H9 (cell line): ENCODE measurements around the gene CDH4. TPM values are rescaled to one million over a fixed set of nuclear protein-coding genes. Genes with fewer than 3 reads are reported as not detected.

ENCODE experiments used
- DNase-seq: peaks from one replicate; pipeline ENCODE4 v3.0.0-alpha.2; 2017
- H2AFZ ChIP-seq: one replicate; pipeline ENCODE4 v1.6.1; 2013; ENCODE audit warnings: mild to moderate bottlenecking, low read length, control low read depth, moderate library complexity
- H2AK5ac ChIP-seq: 2 replicates; pipeline ENCODE4 v1.6.1; 2013; ENCODE audit warnings: low read length, control low read depth, mixed read lengths; ENCODE audit not compliant: insufficient read length
- H2BK120ac ChIP-seq: one replicate; pipeline ENCODE4 v1.6.1; 2013; ENCODE audit warnings: low read depth, mild to moderate bottlenecking, low read length, control low read depth, inconsistent platforms; ENCODE audit not compliant: poor library complexity, severe bottlenecking
- H2BK12ac ChIP-seq: 2 replicates; pipeline ENCODE4 v1.6.1; 2013; ENCODE audit warnings: low read length, control low read depth, mixed read lengths, low read depth; ENCODE audit not compliant: insufficient read length
- H2BK15ac ChIP-seq: 2 replicates; pipeline ENCODE4 v1.6.1; 2013; ENCODE audit warnings: low read depth, low read length, control low read depth
- H2BK20ac ChIP-seq: one replicate; pipeline ENCODE4 v1.6.1; 2013; ENCODE audit warnings: low read depth, mild to moderate bottlenecking, low read length, control low read depth, inconsistent platforms; ENCODE audit not compliant: poor library complexity, severe bottlenecking
- H2BK5ac ChIP-seq: 2 replicates; pipeline ENCODE4 v1.6.1; 2013; ENCODE audit warnings: low read length, control low read depth, mixed read lengths; ENCODE audit not compliant: insufficient read length
- H3K14ac ChIP-seq: 2 replicates; pipeline ENCODE4 v1.6.1; 2013; ENCODE audit warnings: low read length, control low read depth; ENCODE audit not compliant: insufficient read depth
- H3K18ac ChIP-seq: 2 replicates; pipeline ENCODE4 v1.6.1; 2013; ENCODE audit warnings: low read depth, mild to moderate bottlenecking, mixed read lengths, low read length, control low read depth; ENCODE audit not compliant: insufficient read length
- H3K23ac ChIP-seq: 2 replicates; pipeline ENCODE4 v1.6.1; 2013; ENCODE audit warnings: low read length, control low read depth, mixed read lengths, low read depth; ENCODE audit not compliant: insufficient read length
- H3K23me2 ChIP-seq: 2 replicates; pipeline ENCODE4 v1.6.1; 2013; ENCODE audit warnings: low read depth, mild to moderate bottlenecking, mixed read lengths, low read length, control low read depth; ENCODE audit not compliant: insufficient read length, poor library complexity, severe bottlenecking
- H3K27ac ChIP-seq: 2 replicates; pipeline ENCODE4 v1.5.1; 2013; ENCODE audit warnings: low read length, control low read depth, mixed read lengths, low read depth; ENCODE audit not compliant: insufficient read length
- H3K27me3 ChIP-seq: 2 replicates; pipeline ENCODE4 v1.6.1; 2013; ENCODE audit warnings: low read length, control low read depth, inconsistent platforms; ENCODE audit not compliant: insufficient read depth
- H3K4ac ChIP-seq: 2 replicates; pipeline ENCODE4 v1.6.1; 2013; ENCODE audit warnings: low read depth, mild to moderate bottlenecking, control low read depth, inconsistent platforms, low read length, moderate library complexity
- H3K4me1 ChIP-seq: 2 replicates; pipeline ENCODE4 v1.6.1; 2013; ENCODE audit warnings: low read length, control low read depth, inconsistent platforms; ENCODE audit not compliant: insufficient read depth
- H3K4me2 ChIP-seq: 2 replicates; pipeline ENCODE4 v1.6.1; 2013; ENCODE audit warnings: low read length, control low read depth, mixed read lengths; ENCODE audit not compliant: insufficient read length, insufficient read depth
- H3K56ac ChIP-seq: 2 replicates; pipeline ENCODE4 v1.6.1; 2013; ENCODE audit warnings: low read depth, mild to moderate bottlenecking, mixed read lengths, low read length, control low read depth; ENCODE audit not compliant: insufficient read length
- H3K79me1 ChIP-seq: 2 replicates; pipeline ENCODE4 v1.6.1; 2013; ENCODE audit warnings: low read depth, mild to moderate bottlenecking, moderate library complexity, low read length, control low read depth, inconsistent platforms; ENCODE audit not compliant: insufficient read depth, poor library complexity, severe bottlenecking
- H3K79me2 ChIP-seq: 2 replicates; pipeline ENCODE4 v1.6.1; 2013; ENCODE audit warnings: low read length, control low read depth, inconsistent platforms; ENCODE audit not compliant: insufficient read depth
- H3K9ac ChIP-seq: 2 replicates; pipeline ENCODE4 v1.6.1; 2013; ENCODE audit warnings: low read length, control low read depth, mixed read lengths; ENCODE audit not compliant: insufficient read length; ENCODE audit errors: extremely low read depth
- H3K9me3 ChIP-seq: one replicate; pipeline ENCODE4 v1.6.1; 2013; ENCODE audit warnings: low read depth, low read length, inconsistent platforms; ENCODE audit not compliant: control insufficient read depth
- H3T11ph ChIP-seq: one replicate; pipeline ENCODE4 v1.6.1; 2013; ENCODE audit warnings: mild to moderate bottlenecking, low read length, control low read depth, inconsistent platforms
- H4K20me1 ChIP-seq: one replicate; pipeline ENCODE4 v1.6.1; 2013; ENCODE audit not compliant: control insufficient read depth, insufficient read length, insufficient read depth
- H4K5ac ChIP-seq: 2 replicates; pipeline ENCODE4 v1.6.1; 2013; ENCODE audit warnings: low read depth, mild to moderate bottlenecking, mixed read lengths, low read length, control low read depth; ENCODE audit not compliant: insufficient read length
- H4K8ac ChIP-seq: replicated peaks from 2 replicates; pipeline ENCODE4 v1.6.1; 2013; ENCODE audit warnings: low read length, control low read depth, mixed read lengths, low read depth; ENCODE audit not compliant: insufficient read length
- H4K91ac ChIP-seq: 2 replicates; pipeline ENCODE4 v1.6.1; 2013; ENCODE audit warnings: low read depth, mild to moderate bottlenecking, moderate library complexity, mixed read lengths, low read length, control low read depth; ENCODE audit not compliant: insufficient read length
- H3K27ac Mint-ChIP-seq, 3 experiments: 2 replicates in 2 of 3; 3 replicates in 1 of 3; pipeline ENCODE4 v1.8.0; 2020 to 2021; ENCODE audit warnings: mixed read lengths in 3 of 3, mild to moderate bottlenecking in 1 of 3, moderate library complexity in 1 of 3
- H3K27me3 Mint-ChIP-seq: 2 replicates; pipeline ENCODE4 v1.8.0; 2021; ENCODE audit warnings: low read depth, mild to moderate bottlenecking, moderate library complexity, mixed read lengths
- H3K36me3 Mint-ChIP-seq, 3 experiments: 2 replicates in 2 of 3; 3 replicates in 1 of 3; pipeline ENCODE4 v1.8.0; 2020 to 2021; ENCODE audit warnings: low read depth in 3 of 3, mixed read lengths in 3 of 3; ENCODE audit not compliant: insufficient read depth in 1 of 3
- H3K4me1 Mint-ChIP-seq, 2 experiments: 2 replicates each; pipeline ENCODE4 v1.8.0; 2020; ENCODE audit warnings: mixed read lengths in 2 of 2
- H3K4me3 Mint-ChIP-seq, 2 experiments: 2 replicates in 1 of 2; 3 replicates in 1 of 2; pipeline ENCODE4 v1.8.0; 2020 to 2021; ENCODE audit warnings: mild to moderate bottlenecking in 2 of 2, mixed read lengths in 2 of 2, moderate library complexity in 1 of 2
- H3K9me3 Mint-ChIP-seq, 2 experiments: 2 replicates in 1 of 2; 3 replicates in 1 of 2; pipeline ENCODE4 v1.8.0; 2020; ENCODE audit warnings: mild to moderate bottlenecking in 2 of 2, mixed read lengths in 2 of 2, moderate library complexity in 1 of 2
- WGBS: extraction: QIAGEN DNeasy Blood & Tissue Kit; methylation state at CpG from one replicate; pipeline ENCODE4 v1.1.7; 2013; ENCODE audit warnings: missing lambda C conversion rate, low lambda C conversion rate, mixed read lengths; ENCODE audit not compliant: insufficient read length; ENCODE audit errors: extremely low coverage; 5-methylcytosine and 5-hydroxymethylcytosine counted together
- total RNA-seq: library from RNA; stranded (reverse); gene quantifications from 2 replicates; pipeline ENCODE4 v1.2.1, GENCODE V29; 2021
- TF ChIP-seq, protein P1 (sequence below): fragments of 200-600 bp; sonication (generic); conservative IDR thresholded peaks from 3 replicates; pipeline ENCODE4 v1.8.0; 2021; ENCODE audit warnings: antibody characterized with exemption, mild to moderate bottlenecking

CDH4 gene
- total RNA-seq, 1 experiment from 2014 or later, result 3.0 TPM

DNA sequence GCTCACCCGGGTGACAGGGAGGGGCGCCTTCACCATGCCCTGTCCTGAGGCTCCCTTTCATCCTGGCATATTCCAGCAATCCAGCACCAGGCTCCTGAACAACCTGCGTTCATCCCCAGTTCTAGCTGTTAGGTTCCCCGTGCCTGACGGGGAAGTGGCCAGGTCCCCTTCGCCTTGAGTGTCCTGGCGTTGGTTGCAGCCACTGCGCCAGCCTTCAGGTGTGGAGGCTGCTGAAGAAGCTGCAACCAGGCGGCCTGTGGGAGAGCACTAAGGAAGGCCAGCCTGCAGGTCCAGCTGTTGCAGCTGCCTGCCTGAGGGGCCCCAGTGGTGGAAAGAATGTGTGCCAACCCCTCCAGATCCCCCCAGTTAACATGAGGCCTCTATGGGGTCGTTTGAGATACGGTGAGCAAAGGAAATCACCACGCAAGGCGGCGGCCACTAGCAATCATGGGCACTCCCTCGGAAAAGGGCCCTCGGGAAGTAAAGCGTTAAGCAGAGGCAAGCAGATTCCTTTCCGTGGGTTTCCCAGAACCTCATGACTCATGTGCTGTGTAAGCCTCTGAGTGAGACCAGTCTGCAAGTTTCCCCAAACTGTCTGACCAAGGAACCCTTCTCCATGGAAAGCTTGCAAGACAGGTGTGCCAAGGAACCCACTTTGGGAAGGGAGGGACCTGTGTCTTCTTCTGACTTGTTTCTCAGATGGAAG is 492.8 kb downstream of the CDH4 start:
- Mint-ChIP-seq H3K9me3 (peaks cover under 1 to 1% of the 10 kb centered on the region in 2 experiments; a peak in 3 of 5 replicates), H3K27me3 (peaks cover 27% of the 10 kb centered on the region), H3K27ac (no peak overlapping the region), H3K4me1 (no peaks in the 10 kb centered on the region), H3K4me3 (no peak overlapping the region), H3K36me3 (no peaks in the 10 kb centered on the region)
- Histone ChIP-seq H3T11ph (no peak overlapping the region), H4K5ac (no peak overlapping the region), H3K4me2 (no peak overlapping the region), H3K27me3 (no peaks in the 10 kb centered on the region; the same call in 1 of the 2 replicates), H2AFZ (no peak overlapping the region), H3K9ac (no peak overlapping the region), H3K79me2 (no peaks in the 10 kb centered on the region), H4K91ac (no peak overlapping the region), H3K23me2 (no peaks in the 10 kb centered on the region), H3K14ac (no peak overlapping the region), H2BK12ac (no peak overlapping the region), H2BK5ac (no peak overlapping the region), H3K79me1 (no peaks in the 10 kb centered on the region), H3K4me1 (no peaks in the 10 kb centered on the region), H3K27ac (no peak overlapping the region), H2AK5ac (no peak overlapping the region), H3K18ac (no peak overlapping the region), H2BK120ac (no peak overlapping the region), H3K56ac (no peak overlapping the region), H4K20me1 (no peaks in the 10 kb centered on the region), H2BK20ac (no peak overlapping the region), H4K8ac (no peak overlapping the region), H3K4ac (no peak overlapping the region), H3K23ac (no peak overlapping the region), H3K9me3 (no peaks in the 10 kb centered on the region), H2BK15ac (no peak overlapping the region)
- no peak for DNase-seq
- no CpG with 5 or more reads among the region's 18 CpGs for whole genome bisulfite sequencing
- TF ChIP-seq, protein P1, sequence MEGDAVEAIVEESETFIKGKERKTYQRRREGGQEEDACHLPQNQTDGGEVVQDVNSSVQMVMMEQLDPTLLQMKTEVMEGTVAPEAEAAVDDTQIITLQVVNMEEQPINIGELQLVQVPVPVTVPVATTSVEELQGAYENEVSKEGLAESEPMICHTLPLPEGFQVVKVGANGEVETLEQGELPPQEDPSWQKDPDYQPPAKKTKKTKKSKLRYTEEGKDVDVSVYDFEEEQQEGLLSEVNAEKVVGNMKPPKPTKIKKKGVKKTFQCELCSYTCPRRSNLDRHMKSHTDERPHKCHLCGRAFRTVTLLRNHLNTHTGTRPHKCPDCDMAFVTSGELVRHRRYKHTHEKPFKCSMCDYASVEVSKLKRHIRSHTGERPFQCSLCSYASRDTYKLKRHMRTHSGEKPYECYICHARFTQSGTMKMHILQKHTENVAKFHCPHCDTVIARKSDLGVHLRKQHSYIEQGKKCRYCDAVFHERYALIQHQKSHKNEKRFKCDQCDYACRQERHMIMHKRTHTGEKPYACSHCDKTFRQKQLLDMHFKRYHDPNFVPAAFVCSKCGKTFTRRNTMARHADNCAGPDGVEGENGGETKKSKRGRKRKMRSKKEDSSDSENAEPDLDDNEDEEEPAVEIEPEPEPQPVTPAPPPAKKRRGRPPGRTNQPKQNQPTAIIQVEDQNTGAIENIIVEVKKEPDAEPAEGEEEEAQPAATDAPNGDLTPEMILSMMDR, result no peak
